NCI-H2107 treated with DMSO at 0.1 percent for 48 hours (cell line): ENCODE results near the gene CAMK2B.

ENCODE experiments used
- DNase-seq: peaks from one replicate; lab custom pipeline; 2025; ENCODE audit not compliant: unreplicated experiment; lab: John Stamatoyannopoulos, UW

Gene CAMK2B

GRCh38 chr7:44309271-44310091 lies 15.9 kb downstream of the CAMK2B start:
- DNase-seq = no peak

GRCh38 chr7:44308596-44309270 lies 16.7 kb downstream of the CAMK2B start:
- DNase-seq = no peak

GRCh38 chr7:44307905-44308595 lies 17.3 kb downstream of the CAMK2B start:
- DNase-seq = no peak

- DNase-seq = peak; percentile 41
Observed at GRCh38 chr7:44307301-44307900, 18.0 kb downstream of the CAMK2B start.

GRCh38 chr7:44306606-44307005 lies 18.8 kb downstream of the CAMK2B start:
- DNase-seq = no peak

GRCh38 chr7:44305564-44306507 lies 19.6 kb downstream of the CAMK2B start:
- DNase-seq = no peak

- no peak for DNase-seq
Observed at GRCh38 chr7:44294325-44295069, 30.9 kb downstream of the CAMK2B start.

- DNase-seq = no peak
Observed at GRCh38 chr7:44293561-44294324, 31.7 kb downstream of the CAMK2B start.

- no peak for DNase-seq
Observed at GRCh38 chr7:44292876-44293560, 32.4 kb downstream of the CAMK2B start.

GRCh38 chr7:44292420-44292817 lies 33.0 kb downstream of the CAMK2B start:
- DNase-seq = no peak

- no peak for DNase-seq
Observed at GRCh38 chr7:44291733-44292419, 33.5 kb downstream of the CAMK2B start.

- no peak for DNase-seq
Observed at GRCh38 chr7:44291066-44291732, 34.2 kb downstream of the CAMK2B start.

- no peak for DNase-seq
Observed at GRCh38 chr7:44290252-44290620, 35.2 kb downstream of the CAMK2B start.

GRCh38 chr7:44289341-44290251 lies 35.8 kb downstream of the CAMK2B start:
- DNase-seq = no peak

- no peak for DNase-seq
Observed at GRCh38 chr7:44288811-44289340, 36.5 kb downstream of the CAMK2B start.

- no peak for DNase-seq
Observed at GRCh38 chr7:44288381-44288685, 37.1 kb downstream of the CAMK2B start.
